ENCODE data around the gene HOXB5.

Gene HOXB5

DNA sequence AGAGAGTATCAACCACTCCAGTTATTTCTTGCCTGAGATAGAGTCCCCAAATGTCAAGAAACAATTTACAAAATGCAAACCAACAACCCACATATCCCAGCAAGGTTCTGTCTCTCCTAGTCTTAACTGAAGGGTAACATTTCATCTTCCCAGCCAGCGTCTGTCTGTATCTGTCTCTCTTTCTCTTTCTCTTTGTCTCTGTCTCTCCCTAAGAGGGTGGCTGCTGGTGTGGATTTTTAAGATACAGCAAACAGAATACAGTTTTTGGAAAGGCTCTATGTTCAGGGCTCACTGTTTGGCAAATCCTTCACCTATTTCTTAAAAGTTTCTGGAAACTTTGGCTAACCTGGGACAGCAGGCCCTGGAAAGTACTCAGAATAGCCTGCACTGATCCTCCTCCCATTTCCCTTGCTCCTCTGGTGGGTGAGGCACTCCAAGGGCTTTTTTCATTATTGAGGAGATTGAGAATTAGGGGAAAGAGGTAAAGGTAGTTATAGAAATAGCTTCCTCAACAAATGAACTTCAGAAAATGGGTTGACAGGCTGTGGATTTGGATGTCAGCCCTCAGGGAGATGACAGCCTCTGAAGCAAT is 21.7 kb downstream of the HOXB5 start:
- no peak for DNase-seq

DNA sequence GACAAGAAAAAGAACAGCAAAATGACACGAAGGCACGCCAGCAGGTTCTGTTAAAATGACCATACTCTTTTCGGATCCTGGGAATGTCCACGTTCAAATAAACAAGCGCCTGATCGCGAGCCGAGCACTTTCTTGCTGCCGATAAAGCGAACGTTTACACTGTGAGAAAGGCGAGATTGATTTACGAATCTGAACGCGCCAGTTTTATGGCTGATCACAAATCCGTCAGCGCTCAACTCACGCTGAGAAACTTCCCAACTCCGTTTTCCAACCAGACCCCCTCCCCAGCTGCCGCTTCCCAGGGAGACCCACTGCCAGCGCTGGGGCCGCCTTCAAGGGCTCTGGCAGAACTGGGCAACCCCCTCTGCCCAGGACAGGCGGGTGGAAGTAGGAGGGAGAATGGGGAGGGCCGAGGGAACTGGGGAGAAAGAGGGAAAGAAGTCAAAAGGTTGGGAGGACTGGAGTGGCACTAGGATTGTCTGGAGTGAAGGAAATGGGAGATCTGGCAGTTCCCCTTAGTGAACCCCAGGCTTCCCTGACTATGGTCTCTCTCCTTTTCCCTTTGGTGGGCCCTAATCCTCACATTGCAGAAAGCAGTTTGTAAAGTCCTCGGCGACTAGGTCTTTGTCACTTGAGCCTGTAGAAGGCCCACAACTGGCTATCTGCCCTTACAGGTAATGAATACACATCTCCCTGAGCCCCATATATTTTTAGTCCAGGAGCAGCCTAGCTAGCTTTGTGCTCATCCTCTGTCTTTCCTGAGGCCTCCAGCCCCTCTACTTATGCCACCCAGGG is 22.4 kb downstream of the HOXB5 start:
- DNase-seq, result no peak

DNA sequence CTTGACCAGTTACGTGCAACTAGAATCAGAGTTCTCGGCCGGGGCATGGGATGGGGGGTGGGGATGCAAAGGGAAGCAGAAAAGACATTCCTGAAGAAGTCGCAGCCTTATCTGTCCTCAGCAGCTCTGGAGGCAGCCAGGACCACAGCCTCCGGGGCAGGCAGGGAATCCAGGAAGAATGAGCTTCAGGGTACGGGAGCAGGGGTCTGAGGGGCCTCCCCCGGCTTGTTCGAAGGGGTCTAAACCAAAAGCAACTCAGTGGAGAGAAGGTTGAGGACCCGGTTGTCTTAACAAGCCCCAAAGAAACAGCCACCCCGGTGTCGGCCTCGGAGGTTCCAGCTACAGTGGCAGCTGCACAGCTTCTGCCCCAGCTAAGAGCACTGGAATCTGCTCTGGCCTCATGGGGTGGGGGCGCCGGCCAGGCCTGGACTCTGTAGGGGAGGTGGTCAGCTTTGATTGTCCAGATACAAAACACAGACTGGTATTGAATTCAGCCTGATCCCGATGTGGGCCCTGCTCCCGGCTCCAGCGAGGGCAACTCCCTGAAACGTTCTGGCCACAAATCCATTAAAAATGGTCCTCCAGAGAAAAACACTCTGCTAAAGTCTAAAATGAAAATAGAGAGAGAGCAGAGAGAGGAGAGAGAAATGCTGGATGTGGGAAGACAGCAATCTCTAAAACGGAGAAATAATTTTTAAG is 23.1 kb downstream of the HOXB5 start:
- DNase-seq, result no peak

DNA sequence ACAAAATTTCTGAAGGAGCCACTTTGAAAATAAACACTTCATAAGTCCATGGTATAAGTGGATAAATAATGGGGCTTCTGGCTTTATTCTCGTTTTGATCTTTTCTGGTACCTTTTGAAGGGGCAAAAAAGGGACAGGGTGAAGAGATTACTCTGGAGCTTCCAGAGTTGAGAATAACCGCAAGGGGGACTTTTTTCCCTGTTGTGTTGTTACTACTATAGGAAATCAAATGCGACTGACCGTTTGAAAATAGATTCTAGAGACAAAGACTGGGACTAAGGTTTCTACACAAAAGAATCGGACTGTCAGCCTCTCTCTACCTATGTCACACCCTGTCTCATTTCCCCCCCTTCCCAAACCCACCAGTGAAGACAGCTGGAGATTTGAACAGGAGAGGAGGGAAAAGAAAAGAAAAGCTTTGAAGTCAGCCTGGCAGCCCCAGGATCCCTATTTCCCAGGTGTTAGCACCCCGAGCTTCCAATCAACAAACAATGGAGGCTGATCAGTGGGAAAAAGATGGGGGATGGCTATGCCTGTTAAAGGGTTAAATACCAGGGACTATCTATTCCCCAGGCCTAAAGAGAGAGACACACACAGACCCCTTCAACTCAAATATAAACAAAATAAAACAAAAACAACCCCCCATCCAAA is 23.8 kb downstream of the HOXB5 start:
- no peak for DNase-seq

DNA sequence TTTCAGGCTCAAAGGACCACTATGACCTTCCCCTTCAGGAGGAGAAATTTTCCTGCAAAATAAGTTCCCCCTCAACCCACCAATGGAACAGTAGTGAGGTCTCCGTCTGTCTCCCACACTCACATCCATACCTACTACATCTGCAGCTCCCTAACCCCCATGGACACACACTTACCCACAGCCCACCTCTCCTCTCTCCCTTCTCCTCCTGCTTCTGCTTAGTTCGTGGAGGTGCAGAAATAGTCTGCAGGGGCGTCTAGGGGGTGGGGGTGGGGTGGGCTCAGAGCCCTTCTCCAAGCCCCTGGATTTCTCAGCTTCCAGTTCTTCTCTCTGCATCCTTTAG is 24.4 kb downstream of the HOXB5 start:
- no peak for DNase-seq

DNA sequence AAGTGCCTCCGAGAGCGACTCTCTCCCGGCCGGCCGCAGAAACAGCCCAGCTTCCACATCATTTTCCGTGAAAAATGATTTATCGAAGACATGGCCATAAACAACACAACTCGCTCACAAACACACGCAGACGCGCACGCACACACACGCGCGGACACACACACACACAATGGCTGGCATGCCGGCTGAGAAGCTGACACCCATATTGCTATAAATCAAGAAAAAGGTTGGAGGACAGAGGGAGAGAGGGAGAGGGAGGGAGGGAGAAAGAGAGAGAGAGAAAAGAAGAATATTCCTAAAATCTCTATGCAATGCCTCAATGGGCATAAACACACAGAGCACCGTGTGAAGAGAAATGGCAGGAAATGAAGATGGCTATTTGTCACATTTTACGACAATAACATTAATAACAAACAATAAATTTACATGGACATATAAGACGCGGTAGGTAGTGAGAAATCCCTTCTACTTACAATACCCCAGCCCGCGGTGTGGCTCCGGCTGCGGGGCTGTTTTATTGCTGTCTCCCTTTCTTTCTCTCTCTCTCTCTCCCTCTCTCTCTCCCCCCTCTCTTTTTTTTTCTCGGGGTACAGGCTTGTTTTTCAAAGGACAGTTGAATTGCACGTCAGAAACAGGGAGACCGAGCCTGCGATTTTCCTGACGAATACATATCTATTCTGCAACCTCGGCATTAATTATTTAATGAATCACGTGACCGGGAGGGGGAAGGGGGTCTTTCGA is 24.9 kb downstream of the HOXB5 start:
- DNase-seq, result no peak

DNA sequence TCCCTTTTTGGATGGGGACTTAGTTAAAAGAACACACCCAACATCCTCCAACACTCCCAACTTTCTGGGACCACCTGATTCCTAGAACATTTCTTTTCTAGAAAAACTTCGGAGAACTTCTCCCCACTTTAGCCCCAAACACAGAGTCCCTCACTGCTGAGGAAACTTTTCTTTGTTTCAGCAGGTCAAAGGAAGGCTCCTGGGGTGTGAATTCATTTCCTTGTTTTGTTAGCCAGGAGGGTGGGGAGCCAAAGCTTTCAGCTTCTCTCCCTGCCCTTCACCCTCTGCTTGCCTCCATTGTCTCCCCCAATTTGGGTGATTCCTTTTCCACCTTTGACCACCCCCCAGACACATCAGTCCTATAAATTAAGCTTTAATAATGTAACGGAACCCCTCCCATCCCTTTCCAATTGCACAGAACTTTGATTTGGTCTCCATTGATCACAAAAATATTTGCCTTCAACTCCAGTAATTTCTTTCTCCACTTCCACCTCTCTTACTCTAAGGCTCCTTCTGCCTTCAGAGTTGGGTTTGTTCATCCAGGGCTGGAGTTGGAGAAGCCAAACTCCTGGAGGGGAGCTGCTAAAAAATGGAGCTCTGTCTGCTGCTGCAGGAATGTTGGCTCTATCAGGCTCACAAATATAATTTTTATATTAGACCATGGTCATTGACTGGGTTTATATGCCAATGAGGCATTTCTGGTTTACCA is 25.8 kb downstream of the HOXB5 start:
- no peak for DNase-seq

DNA sequence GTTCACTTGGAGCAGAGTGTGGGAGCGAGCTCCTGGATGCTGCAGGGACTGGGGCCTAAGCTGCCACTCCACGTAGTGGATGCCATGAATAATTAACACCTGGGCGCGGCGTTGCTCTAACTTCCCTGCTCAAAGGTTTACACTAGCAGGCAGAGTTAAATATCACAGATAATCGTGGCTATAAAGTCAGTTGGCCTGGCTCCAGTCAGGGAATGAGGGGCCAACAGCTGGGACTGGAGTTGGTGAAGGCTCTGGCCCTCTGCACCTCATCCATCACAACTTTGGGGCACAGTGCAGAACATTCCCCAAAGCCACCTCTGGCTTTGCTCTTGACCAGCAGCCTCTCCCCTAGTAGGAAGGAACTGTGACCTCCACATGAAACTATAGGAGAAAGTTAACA is 26.4 kb downstream of the HOXB5 start:
- DNase-seq, result no peak

DNA sequence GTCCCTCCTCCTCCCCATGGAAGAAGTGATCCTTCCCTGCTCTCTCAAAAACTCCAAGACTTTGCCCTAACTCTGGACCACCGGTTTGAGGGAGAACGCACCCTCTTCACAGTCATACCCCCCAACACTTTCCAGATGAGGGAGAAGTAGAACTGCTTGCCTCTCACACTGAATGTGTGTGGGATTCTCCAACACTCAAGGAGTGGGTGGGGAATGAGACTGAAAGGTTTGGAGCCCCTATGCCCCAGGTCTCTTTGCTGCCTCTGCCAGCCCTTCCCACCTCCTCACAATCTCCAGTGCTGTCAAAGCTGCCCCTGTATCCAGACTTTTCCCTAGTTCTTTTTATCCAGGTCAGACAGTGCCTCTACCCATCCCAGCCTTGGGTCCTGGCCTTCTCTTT is 26.9 kb downstream of the HOXB5 start:
- no peak for DNase-seq

DNA sequence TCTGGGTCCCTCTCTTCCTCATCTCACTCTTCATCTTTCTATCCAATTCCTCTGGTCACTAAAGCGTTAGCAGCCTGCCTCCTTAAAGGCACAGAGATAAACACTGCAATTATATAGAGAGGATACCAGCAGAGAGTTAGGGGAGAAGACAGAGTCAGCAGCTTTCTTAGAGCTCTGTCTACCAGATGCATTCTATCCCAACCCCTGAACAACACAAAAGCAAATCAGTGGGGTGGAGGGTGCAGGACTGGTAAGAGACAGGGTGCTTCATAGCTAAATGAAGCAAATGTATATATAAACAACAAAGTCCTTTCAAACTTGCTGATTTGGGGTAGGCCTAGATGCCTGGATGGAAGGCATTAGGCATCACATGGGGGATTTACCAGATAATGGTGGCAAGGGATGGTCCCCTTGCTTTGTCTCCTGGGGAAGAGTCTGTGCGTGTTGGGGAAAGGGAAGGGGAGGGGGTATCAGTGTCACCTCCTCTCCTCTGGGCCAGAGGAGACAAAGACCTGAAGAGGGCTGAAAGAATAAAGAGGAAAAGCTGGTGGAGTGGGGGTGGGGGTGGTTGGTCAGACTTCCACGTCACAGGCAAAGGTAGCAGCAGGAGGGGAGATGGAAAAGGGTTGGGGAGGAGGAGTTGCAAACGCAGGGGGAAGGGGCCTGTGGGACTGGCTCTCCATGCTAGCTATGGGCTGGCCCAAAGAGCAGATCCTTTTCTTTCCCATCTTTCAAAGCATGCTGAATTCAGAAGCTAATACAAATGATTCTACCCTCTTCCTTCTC is 27.5 kb downstream of the HOXB5 start:
- no peak for DNase-seq

DNA sequence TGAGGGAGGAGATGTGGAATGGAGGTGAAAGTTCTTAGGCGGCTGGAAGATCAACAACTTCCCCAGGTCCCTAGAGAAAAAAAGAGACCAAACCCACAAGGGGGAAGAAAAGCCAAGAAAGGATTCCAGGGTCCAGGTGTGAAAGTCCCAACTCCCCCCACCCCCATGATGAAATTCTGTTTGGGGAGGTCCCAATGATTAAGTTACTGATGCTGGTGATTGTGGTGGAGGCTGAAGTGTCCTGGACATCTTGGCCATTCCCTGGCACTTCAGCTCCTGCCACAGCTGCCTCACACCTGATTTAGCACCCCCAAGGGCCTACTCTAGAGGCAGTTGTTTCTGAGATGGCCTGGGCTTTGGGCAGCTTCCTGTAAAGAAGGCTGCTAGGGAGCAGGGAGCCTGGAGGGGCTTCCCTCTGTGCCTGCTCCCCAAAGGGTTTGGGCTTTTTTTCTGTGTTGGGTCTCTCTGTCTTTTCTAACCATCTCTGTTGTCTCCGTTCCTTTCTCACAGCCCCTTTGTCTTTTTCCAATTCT is 28.5 kb downstream of the HOXB5 start:
- DNase-seq, result no peak

DNA sequence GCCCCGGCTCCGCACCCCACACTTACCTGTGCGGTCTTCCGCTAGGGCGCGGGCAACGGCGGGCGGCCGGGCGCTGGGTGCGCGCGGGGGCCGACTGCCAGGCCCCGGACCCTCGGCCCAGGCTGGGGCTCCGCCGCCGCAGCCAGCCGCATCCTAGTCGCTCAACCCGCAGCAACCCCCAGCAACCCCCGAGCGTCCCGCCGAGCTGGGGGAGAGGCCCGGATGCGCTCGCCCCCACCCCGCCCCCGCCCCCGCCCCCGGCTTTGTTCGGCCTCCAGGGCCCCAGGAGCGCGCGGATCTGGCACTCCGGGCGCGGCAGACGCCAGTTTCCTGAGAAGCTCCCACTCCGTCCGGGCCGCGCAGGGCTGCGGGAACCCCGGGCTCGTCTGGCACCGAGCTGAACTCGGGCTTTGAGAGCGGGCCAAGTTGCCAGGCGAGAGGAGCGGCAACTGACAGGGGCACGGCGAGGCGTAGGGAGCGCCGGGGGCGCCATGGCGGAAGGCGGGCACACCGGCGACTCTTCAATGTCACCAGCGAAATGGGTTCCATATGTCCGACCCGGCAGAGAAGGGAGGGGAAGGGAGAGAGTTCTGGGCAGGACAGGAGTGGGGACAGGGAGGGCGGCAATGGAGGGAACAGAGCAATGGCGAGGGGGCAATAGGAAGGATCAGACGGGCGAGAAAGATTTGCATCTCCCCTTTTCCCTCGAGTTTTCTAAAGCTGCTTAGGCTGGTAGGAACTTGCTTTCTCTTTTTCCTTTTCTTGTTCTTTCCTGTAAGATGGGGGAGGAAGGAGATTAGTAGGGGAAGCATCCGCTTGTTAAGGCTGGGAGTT is 29.2 kb downstream of the HOXB5 start:
- no peak for DNase-seq

DNA sequence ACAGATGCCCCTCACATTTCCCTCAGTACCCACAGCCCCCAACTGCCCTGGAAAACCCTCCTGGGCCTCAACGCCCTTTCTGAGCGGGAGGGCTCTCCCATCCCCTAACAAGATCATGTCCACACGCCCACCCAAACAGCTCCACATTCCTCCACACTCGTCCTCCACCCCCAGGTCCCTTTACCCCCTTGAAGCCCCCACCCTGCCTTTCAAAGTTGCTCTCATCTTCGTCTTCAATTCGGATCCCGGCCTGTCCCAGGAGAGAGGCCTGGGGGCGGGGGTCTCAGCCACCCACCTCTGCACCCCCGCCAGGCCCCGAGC is 29.8 kb downstream of the HOXB5 start:
- DNase-seq, result no peak

DNA sequence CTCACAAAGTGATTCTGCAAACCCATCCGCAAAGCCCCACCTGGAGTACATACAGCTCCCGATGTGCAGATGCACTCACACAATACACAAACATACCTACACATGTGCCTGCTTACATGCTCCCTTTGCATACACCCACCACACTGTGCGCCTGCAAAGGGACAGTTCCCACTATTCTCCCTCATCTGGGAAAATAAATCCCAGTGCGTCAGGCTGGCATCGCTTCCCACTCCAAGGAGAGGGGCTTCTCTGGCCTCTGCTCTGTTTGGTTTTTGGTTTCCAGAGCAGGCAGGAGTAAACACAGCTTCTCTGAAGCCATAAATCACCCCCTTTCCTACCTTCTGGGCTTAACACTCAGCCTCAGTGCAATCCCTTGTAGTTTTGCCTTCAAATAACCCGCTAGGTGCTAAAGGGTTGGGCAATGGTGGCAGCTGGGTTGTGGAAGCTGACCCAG is 30.2 kb downstream of the HOXB5 start:
- no peak for DNase-seq

DNA sequence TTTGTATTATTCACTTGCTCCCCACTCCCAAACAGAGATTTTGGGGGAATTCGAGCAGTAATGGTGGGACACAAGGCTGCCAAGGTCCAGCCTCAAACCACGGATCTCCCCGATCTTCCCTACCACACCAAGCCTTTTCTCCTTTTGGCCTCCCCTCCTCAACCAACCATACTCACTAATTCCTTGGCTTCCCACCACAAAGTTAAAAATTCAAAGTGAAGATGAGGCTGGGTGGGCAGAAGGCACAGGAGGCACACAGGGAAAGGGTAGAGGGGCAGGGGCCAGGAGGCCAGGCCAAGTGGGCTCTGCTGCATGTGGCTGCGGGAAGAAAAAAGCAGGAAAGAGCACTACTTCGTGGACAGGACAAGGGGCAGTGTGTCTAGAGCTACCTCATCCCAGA is 30.6 kb downstream of the HOXB5 start:
- DNase-seq, result no peak

DNA sequence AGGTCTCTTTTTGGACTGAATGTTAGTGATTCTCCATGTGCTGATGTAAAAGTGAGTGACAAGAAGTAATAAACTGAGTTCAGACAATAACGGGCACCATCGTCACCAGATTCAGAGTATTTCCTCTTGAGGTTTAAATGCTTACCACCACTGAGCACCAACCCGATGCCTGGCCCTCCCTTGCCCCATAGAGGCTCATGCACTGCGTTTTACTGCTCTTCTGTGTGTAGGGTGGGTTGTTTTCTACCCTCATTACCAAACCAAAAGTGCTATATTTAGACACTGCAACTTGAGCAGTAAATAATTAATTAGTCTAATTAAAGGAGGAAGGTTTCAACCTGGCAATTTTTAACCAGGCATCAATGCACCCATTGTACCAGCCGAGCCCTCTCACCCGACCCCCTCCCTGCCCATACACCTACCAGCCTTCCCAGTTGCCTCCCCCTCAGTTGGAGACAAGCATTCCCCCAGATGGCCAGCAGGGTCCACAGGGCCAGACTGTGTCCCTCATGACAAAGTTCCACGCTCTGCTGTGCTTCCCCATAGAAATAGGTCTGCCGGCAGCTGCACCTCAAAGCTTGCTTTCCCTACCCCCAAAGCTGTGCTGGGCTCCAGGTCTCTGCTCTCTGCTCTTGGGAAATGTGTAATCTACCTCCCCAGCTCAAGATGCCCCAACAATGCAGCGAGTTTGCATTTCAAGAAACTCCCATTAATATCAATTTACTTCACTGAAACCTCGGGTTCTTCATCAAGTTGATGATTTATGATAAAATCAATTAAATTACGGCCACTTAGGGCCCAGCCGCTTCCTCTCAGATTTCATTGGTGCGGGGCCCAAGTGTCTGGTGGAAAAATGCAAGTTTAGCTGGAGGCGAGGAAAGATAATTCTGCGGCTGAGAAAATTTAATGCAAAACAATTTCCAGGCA is 31.4 kb downstream of the HOXB5 start:
- no peak for DNase-seq

DNA sequence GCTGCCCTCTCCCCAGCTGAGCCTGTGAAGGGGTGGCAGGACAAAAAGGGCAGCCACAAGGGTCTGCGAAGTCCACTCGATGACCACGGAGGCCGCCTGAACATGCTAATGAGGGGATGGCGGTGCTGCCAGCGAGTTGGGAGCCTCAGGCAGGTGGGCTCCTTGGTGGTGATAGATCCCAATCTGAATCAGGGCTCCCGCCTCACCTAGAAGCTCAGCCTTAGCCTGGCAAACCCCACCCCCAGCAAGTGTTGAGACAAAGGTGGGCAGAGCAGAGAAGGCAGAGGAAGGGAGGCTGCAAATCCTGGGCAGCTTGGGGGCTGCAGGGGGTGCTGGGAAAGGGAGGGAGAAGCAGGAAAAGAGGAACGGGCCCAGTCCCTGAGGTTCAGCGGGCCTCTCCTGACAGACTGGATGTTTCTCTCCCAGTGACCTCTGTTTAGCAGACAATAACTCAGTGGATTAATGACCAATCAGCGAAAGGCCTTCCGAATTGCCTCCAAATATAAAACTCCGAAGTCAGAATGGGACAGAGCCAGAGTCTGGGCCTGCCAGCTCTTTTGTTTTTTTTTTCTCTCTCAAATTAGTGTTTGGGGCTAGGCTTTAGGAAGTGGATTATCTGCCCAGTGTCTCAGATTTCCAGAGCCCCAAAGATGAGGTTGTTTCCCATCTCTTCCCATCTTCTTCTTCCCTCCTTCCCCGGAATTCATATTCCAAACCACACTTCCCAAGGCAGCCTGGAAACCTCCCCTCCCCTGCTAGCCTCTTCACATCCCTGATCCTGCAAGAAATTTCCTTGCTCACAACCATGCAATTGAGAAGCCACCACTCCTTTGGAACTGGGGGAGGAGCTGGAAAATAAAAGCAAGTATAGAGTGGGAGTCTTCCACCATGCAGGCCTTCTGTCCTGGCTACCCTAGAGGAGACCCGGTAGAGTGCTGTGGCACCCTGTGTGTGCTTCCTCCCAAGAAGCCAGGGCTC is 33.5 kb downstream of the HOXB5 start:
- DNase-seq, result no peak

All from effector CD8-positive, alpha-beta T cell (primary cell).